Thyroid gland (tissue), 4 donors: Measurements from ENCODE around the gene ANKRD60.

Experiments
- POLR2A ChIP-seq, 2 donors: fragments of 450-650 bp; IDR thresholded peaks; one replicate each; pipeline ENCODE4 v1.6.1; 2017; ENCODE audit warnings: antibody characterized with exemption in 2 of 2, mild to moderate bottlenecking in 2 of 2, moderate library complexity in 1 of 2
- TF ChIP-seq, protein P1 (sequence below), 6 experiments: fragments of 200-600 bp in 3 of 6; fragments of 450-650 bp in 3 of 6; sonication (generic) in 3 of 6; IDR thresholded peaks; one replicate each; pipeline ENCODE4 v1.5.1; 2016 to 2019; ENCODE audit warnings: antibody characterized with exemption in 6 of 6, mild to moderate bottlenecking in 2 of 6, inconsistent platforms in 1 of 6, moderate library complexity in 1 of 6

DNA sequence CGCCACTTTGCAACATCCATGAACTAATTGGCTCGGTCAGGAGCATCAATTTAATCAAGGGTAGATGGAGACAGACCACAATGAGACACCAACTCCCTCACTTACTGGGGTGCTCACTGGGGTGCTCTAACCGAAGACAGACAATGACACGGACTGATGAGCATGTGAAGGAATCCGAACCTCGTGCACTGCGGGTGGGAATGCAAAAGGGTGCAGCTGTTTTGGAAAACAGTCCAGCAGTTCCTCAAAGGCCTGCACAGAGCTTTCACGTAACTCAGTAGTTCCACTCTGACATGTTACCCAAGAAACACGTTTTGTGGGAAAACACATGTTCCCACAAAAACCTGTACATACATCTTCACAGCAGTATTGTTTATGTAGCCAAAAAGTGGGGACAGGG, 26.8 kb downstream of the ANKRD60 start:
- no peak for TF ChIP-seq POLR2A (IDR thresholded peaks at IDR 0.05)
- TF ChIP-seq, protein P1, sequence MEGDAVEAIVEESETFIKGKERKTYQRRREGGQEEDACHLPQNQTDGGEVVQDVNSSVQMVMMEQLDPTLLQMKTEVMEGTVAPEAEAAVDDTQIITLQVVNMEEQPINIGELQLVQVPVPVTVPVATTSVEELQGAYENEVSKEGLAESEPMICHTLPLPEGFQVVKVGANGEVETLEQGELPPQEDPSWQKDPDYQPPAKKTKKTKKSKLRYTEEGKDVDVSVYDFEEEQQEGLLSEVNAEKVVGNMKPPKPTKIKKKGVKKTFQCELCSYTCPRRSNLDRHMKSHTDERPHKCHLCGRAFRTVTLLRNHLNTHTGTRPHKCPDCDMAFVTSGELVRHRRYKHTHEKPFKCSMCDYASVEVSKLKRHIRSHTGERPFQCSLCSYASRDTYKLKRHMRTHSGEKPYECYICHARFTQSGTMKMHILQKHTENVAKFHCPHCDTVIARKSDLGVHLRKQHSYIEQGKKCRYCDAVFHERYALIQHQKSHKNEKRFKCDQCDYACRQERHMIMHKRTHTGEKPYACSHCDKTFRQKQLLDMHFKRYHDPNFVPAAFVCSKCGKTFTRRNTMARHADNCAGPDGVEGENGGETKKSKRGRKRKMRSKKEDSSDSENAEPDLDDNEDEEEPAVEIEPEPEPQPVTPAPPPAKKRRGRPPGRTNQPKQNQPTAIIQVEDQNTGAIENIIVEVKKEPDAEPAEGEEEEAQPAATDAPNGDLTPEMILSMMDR (IDR thresholded peaks at IDR 0.05) = no peak
